Measurements from ENCODE around the gene HSPB6. TPM values are rescaled to one million over a fixed set of nuclear protein-coding genes. Genes with fewer than 3 reads are reported as not detected.
A peak's percentile ranks its signal among the peaks of the same experiment; 100 is the strongest.
"Not testable (repeated sequence)": the region's sequence is repeated elsewhere in the genome, so short reads cannot be mapped to it uniquely, and the experiment has no call there.

HSPB6 gene
- total RNA-seq, 1 experiment from 2014 or later = 0.47 TPM

- no peak for DNase-seq (ENCODE audit: low read depth)
Measured at GRCh38 chr19:35786299-35787160, 29.7 kb upstream of the HSPB6 start.

DNA sequence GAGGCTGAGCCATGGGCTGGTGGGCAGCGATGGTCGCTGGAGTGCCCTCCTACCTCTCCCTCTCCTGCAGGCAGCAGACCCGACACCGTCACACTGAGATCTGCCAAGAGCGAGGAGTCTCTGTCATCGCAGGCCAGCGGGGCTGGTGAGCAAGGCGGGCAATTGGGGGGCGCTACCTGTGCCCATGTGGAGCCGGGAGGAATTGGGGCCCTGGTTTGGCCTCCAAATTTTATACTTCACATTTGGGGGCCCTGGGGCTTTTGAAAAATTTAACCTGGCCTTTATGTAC is 28.5 kb upstream of the HSPB6 start:
- no peak for DNase-seq (ENCODE audit: low read depth)

GRCh38 chr19:35784503-35785338 is 27.9 kb upstream of the HSPB6 start:
- DNase-seq (ENCODE audit: low read depth) = no peak

DNA sequence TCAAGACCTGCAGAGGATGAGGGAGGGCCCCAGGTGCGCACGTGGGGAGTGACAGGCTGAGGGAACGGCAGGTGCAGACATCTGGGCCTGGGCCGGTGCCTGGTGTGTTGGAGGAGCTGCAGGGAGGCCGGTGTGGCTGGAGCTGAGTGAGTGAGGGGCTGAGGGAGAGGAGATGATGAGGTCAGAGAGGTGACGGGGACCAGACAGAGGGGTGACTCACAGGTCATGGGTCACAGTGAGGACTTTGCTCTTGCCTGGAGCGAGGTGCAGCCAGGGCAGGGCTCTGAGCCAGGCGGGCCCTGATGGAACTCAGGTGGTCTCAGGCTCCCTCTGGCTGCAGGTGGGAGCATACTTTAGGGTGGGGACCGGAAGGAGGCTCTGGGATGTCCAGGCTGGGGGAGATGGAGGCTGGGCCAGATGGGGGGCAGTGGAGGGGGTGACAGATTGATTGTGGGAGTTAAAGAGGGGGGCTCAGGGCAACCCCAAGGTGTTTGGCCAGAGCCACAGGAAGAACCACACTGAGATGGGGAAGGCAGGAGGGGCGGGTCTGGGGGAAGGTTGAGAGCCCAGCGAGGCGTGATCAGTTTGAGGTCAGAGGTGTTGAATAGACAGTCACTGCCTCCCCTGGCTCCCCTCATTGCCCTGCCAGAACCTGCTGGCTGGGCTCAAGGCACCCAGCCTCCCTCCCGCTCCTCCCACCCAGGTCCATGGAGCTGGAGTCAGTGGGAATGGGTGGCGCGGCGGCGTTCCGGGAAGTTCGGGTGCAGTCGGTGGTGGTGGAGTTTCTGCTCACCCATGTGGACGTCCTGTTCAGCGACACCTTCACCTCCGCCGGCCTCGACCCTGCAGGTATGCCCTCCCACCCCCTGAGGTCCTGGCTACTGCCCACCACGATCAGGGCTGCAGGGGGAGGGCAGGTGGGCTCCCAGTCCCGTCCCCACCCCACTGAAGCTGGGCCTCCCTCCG is 26.9 kb upstream of the HSPB6 start:
- no peak for DNase-seq (ENCODE audit: low read depth)

- no peak for DNase-seq (ENCODE audit: low read depth)
Measured at GRCh38 chr19:35782589-35782988, 25.8 kb upstream of the HSPB6 start.

DNA sequence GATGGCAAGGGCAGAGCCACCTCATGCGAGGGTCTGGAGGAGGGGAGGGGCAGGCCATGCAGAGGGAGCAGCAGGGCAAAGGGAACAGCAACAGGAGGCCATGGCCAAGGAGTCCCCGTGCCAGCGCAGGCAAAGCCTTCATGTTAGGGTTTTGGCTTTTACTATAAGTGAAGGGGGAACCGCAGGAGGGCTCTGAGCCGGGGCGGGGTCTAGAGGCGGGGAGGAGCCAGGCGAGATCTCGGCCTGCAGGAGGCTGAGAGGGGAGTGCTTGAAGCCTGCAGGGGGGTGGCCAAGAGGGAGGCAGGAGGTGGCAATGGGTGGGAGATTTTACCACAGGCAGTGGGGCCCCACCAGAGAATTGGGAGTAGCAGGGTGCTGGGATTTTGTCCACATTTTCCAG is 24.8 kb upstream of the HSPB6 start:
- DNase-seq (ENCODE audit: low read depth) = no peak

DNA sequence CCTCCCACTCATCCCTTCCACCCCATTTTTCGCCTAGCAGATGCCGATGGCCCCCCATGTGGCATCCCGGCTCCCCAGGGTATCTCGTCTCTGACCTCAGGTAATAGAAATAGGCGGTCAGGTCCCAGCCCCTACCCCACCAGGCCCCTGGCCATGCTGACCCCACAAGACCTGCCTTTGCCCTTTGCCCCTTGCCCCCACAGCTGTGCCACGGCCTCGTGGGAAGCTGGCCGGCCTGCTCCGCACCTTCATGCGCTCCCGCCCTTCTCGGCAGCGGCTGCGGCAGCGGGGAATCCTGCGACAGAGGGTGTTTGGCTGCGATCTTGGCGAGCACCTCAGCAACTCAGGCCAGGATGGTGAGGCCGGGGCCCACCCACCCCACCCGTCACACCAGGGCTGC is 23.9 kb upstream of the HSPB6 start:
- DNase-seq (ENCODE audit: low read depth) = no peak

DNA sequence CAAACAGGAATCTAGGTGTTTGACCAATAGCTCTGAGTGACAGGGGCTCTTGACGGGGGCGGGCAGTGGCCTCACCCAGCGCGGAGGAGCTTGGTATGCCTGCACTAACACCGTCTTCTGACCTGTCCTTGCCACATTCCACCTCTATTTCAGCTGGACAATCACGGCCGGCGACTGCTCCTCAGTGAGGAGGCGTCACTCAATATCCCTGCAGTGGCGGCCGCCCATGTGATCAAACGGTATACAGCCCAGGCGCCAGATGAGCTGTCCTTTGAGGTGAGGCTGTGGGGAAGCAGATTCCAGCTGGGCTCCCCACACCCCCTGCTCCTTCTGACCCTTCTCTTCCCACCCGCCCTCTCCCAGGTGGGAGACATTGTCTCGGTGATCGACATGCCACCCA is 23.2 kb upstream of the HSPB6 start:
- DNase-seq (ENCODE audit: low read depth) = no peak

DNA sequence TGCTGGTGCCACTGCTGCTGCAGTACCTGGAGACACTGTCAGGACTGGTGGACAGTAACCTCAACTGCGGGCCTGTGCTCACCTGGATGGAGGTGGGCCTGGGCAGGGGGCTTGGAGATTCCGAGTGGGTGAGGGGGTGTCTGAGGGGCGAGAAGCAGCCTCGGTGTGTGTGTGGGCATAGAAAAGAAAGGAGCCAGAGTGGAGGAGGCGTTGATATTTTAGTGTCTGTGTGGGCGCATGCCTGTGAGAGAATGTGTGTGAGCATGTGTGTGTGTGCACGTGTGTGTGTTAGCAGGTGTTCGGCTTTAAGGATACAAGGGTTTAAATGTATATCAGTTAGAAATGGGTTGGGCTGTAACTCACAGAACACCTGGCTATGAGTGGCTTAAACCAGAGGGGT is 22.2 kb upstream of the HSPB6 start:
- no peak for DNase-seq (ENCODE audit: low read depth)

GRCh38 chr19:35777961-35778360 is 21.1 kb upstream of the HSPB6 start:
- DNase-seq (ENCODE audit: low read depth) = no peak

DNA sequence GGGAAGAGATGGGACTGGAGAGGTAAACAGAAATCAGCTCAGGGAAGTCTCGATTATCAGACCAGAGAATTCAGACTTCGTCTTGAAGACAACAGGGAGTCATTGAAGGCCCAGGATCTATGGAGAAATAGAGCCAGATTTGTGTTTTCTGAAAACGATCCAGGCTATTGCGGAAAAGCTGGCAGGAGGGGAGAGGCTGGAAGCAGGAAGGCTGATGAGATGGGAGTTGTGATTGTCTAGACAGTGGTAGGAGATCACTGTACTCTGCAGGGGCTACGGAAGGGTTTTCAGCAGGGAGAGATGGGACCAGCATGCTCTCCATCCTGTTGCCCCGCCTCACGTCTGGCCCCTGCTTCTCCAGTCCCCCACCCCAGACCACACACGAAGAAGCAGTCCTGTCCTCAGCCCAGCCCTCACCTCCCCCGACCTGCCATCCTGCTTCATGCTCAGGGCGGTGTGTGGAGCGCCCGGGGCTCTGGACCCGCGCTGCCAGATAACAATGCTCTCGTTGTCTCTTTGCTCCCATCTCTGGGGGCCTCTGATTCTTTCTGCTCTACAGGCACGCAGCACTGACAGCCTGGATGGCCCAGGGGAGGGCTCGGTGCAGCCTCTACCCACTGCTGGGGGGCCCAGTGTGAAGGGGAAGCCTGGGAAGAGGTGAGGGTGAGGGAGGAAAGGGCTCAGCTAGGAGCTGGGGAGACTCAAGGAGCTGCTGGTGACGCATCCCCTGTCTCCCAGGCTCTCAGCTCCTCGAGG is 20.4 kb upstream of the HSPB6 start:
- DNase-seq (ENCODE audit: low read depth) = no peak

- DNase-seq (ENCODE audit: low read depth) = no peak
Measured at GRCh38 chr19:35776102-35776788, 19.4 kb upstream of the HSPB6 start.

DNA sequence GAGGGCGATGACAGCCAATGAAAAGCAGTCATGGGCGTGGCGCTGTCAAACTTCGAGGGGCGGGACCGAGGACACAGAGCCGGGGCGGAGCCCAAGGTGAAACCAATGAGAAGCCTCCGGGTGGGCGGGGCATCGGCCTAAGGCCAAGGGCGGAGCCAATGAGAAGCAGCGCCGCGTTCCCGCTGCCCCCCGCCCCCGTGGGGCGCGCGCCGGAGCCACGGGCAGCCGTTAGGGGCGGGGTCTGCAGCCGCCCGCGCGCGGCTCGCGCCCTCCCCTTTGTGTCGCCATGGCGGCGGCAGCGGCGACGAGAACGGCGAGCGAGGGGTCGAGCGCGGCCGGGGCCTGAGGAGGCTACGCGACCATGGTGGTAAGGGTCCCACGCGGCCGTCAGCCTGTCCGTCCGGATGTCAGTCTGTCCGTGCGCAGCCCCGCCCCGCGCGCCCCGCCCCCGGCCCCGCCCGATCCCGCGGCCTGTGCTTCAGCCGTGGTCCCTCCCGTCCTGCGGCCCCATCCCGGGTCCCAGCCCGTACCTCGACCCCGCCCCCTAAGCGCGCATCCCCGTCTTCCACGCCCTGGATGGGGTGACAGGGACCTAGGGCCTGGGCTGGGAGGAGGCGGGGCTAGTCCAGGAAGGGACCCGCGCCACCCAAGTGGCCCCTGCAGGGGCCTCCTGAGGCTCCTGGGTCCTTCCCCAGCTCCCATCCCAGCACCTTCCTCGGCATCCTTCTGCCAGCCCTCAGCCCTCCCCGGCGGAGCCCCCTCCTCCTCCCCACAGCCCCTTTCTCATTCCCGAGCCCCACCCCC is 18.7 kb upstream of the HSPB6 start, which contains the start of gene ARHGAP33:
Gene ARHGAP33 (plus strand): TSS at position 267 of the 804 bp plus-strand sequence. CDS start 95 bp downstream, at position 362.
- peak; percentile 97 for DNase-seq (ENCODE audit: low read depth)

DNA sequence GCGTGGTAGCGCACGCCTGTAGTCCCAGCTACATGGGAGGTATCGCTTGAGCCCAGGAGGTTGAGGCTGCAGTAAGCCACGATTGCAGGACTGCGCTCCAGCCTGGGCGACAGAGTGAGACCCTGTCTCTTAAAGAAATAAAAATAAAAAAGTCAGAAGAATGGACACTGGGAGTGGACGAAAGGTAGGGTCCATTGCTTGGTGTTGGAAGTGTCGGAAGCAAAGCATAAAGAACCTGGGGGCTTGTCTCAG is 18.1 kb upstream of the HSPB6 start:
- DNase-seq (ENCODE audit: low read depth) = no peak

DNA sequence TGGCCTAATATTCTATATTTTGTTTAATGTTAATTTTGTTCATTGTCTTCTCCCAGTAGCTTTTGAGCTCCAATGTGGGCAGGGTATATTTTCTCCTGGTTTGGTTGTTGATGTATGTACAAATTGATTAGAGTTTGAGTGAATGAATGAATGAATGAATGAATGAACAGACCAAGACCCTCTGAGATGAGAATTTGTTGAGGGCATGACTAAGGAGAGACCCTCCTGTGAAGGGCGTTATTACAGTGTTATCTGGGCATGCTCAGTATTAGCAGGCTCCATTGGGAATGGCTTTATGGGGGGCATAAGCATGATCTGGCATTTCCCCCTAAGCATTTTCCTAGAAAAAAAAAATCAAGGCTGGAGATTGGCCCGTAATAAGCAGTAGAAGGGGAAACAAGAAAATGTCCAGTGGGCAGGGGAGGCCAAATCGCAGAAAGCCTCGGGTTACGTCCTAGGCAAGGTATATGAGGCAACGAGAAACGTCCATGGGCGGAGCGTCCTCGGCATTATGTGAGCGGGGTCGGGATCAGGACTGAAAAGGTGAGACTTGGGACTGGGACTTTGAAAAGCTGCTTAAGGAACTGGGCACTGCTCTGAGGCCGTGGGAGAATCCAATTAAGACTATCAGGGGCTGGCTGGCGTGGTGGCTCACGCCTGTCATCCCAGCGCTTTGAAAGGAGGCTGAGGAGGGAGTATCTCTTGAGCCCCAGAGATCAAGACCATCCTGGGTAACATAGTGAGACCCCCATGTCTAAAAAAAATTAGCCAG is 17.6 kb upstream of the HSPB6 start:
- DNase-seq (ENCODE audit: low read depth) = peak; percentile 25

DNA sequence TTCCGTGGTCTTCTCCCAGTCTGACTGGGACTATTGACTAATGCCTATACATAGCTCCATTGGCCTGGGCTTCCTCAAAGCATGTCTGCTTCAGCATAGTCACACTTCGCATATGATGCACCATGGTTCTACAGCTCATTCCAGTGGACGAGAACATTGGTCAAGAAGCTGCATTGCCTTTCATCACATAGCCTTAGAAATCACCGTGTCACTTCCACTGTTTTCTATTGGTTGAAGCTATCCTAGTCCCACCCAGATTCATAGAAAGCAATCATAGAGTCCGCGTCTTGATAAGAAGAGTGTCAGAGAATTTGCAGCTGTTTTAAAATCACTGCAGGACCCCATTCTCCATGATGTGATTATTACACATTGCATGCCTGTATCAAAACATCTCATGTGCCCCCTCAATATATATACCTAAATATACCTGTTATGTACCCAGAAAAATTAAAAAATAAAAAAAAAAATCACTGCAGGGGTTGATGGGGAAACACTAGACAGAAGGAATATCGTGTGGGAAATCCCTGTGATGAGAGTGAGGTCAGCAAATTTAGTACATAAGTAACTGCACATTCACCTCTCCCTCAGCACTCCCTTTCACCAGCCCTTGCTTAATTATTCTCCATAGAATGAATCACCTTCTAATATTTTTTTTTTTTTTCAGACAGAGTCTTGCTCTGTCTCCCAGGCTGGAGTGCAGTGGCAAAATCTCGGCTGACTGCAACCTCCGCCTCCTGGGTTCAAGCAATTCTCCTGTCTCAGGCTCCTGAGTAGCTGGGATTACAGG is 16.4 kb upstream of the HSPB6 start:
- DNase-seq (ENCODE audit: low read depth) = peak; percentile 32

DNA sequence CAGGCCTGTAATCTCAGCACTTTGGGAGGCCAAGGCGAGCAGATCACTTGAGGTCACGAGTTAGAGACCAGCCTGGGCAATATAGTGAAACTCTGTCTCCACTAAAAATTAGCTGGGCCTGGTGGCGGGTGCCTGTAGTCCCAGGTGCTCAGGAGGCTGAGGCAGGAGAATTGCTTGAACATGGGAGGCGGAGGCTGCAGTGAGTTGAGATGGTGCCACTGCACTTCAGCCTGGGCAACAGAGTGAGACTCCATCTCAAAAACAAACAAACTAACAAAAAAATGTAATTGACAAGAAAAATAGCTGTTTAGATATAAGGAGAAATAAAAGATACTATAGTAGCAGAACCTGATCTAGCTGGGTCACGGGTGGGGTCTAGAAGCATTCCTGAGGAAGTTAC is 15.5 kb upstream of the HSPB6 start:
- DNase-seq (ENCODE audit: low read depth) = not testable (repeated sequence)

- DNase-seq (ENCODE audit: low read depth) = no peak
Measured at GRCh38 chr19:35768082-35768421, 11.2 kb upstream of the HSPB6 start.
